Measurements from ENCODE around the gene SLC19A1.

Gene SLC19A1

GRCh38 chr21:45511661-45512431 is 30.4 kb downstream of the SLC19A1 start:
- H3K4me3 ChIP-seq (ENCODE audit: low read length in 2 of 2): no peak overlapping the region
- peaks cover 5 to 9% of the 10 kb centered on the region in 2 donors for H3K4me1 ChIP-seq (ENCODE audit: control insufficient read depth in 2 of 2, insufficient read depth in 2 of 2, low read length in 2 of 2)
- H3K9me3 ChIP-seq (ENCODE audit: control insufficient read depth in 2 of 2, low read length in 2 of 2): no peaks in the 10 kb centered on the region
- H3K27ac ChIP-seq (ENCODE audit: low read depth in 2 of 2, low read length in 2 of 2): no peak overlapping the region
- H3K9ac ChIP-seq (ENCODE audit: low read depth in 1 of 2, low read length in 2 of 2): no peak overlapping the region
- H3K27me3 ChIP-seq (ENCODE audit: control insufficient read depth in 2 of 2, insufficient read depth in 2 of 2, low read length in 2 of 2): no peaks in the 10 kb centered on the region
- H3K36me3 ChIP-seq (ENCODE audit: control insufficient read depth in 2 of 2, insufficient read depth in 2 of 2, low read length in 2 of 2): peaks cover 0 to 2% of the 10 kb centered on the region in 2 donors

- Histone ChIP-seq H3K27ac (ENCODE audit: low read depth in 2 of 2, low read length in 2 of 2) (no peak overlapping the region), H3K4me1 (ENCODE audit: control insufficient read depth in 2 of 2, insufficient read depth in 2 of 2, low read length in 2 of 2) (peaks cover 5 to 9% of the 10 kb centered on the region in 2 donors), H3K36me3 (ENCODE audit: control insufficient read depth in 2 of 2, insufficient read depth in 2 of 2, low read length in 2 of 2) (peaks cover 0 to 2% of the 10 kb centered on the region in 2 donors), H3K4me3 (ENCODE audit: low read length in 2 of 2) (no peak overlapping the region), H3K27me3 (ENCODE audit: control insufficient read depth in 2 of 2, insufficient read depth in 2 of 2, low read length in 2 of 2) (peaks cover 0 to 6% of the 10 kb centered on the region in 2 donors), H3K9ac (ENCODE audit: low read depth in 1 of 2, low read length in 2 of 2) (no peak overlapping the region), H3K9me3 (ENCODE audit: control insufficient read depth in 2 of 2, low read length in 2 of 2) (no peaks in the 10 kb centered on the region)
Measured at GRCh38 chr21:45511007-45511406, 31.2 kb downstream of the SLC19A1 start.

- Histone ChIP-seq H3K27me3 (ENCODE audit: control insufficient read depth in 2 of 2, insufficient read depth in 2 of 2, low read length in 2 of 2) (peaks cover 0 to 6% of the 10 kb centered on the region in 2 donors), H3K9me3 (ENCODE audit: control insufficient read depth in 2 of 2, low read length in 2 of 2) (no peaks in the 10 kb centered on the region), H3K36me3 (ENCODE audit: control insufficient read depth in 2 of 2, insufficient read depth in 2 of 2, low read length in 2 of 2) (peaks cover 0 to 2% of the 10 kb centered on the region in 2 donors), H3K4me3 (ENCODE audit: low read length in 2 of 2) (no peak overlapping the region), H3K4me1 (ENCODE audit: control insufficient read depth in 2 of 2, insufficient read depth in 2 of 2, low read length in 2 of 2) (peaks cover 5 to 9% of the 10 kb centered on the region in 2 donors), H3K27ac (ENCODE audit: low read depth in 2 of 2, low read length in 2 of 2) (no peak overlapping the region), H3K9ac (ENCODE audit: low read depth in 1 of 2, low read length in 2 of 2) (no peak overlapping the region)
Measured at GRCh38 chr21:45510466-45510955, 31.7 kb downstream of the SLC19A1 start.

GRCh38 chr21:45509566-45510465 is 32.4 kb downstream of the SLC19A1 start:
- H3K27me3 ChIP-seq (ENCODE audit: control insufficient read depth in 2 of 2, insufficient read depth in 2 of 2, low read length in 2 of 2): peaks cover 0 to 6% of the 10 kb centered on the region in 2 donors
- no peak overlapping the region for H3K4me3 ChIP-seq (ENCODE audit: low read length in 2 of 2)
- H3K4me1 ChIP-seq (ENCODE audit: control insufficient read depth in 2 of 2, insufficient read depth in 2 of 2, low read length in 2 of 2): peaks cover 5 to 9% of the 10 kb centered on the region in 2 donors
- H3K9me3 ChIP-seq (ENCODE audit: control insufficient read depth in 2 of 2, low read length in 2 of 2): no peaks in the 10 kb centered on the region
- H3K36me3 ChIP-seq (ENCODE audit: control insufficient read depth in 2 of 2, insufficient read depth in 2 of 2, low read length in 2 of 2): peaks cover 0 to 2% of the 10 kb centered on the region in 2 donors
- no peak overlapping the region for H3K9ac ChIP-seq (ENCODE audit: low read depth in 1 of 2, low read length in 2 of 2)
- no peak overlapping the region for H3K27ac ChIP-seq (ENCODE audit: low read depth in 2 of 2, low read length in 2 of 2)

- no peaks in the 10 kb centered on the region for H3K9me3 ChIP-seq (ENCODE audit: control insufficient read depth in 2 of 2, low read length in 2 of 2)
- H3K4me1 ChIP-seq (ENCODE audit: control insufficient read depth in 2 of 2, insufficient read depth in 2 of 2, low read length in 2 of 2): peaks cover 4 to 7% of the 10 kb centered on the region in 2 donors
- no peak overlapping the region for H3K27ac ChIP-seq (ENCODE audit: low read depth in 2 of 2, low read length in 2 of 2)
- peaks cover 0 to 6% of the 10 kb centered on the region in 2 donors for H3K27me3 ChIP-seq (ENCODE audit: control insufficient read depth in 2 of 2, insufficient read depth in 2 of 2, low read length in 2 of 2)
- no peak overlapping the region for H3K4me3 ChIP-seq (ENCODE audit: low read length in 2 of 2)
- H3K9ac ChIP-seq (ENCODE audit: low read depth in 1 of 2, low read length in 2 of 2): no peak overlapping the region
- peaks cover 0 to 2% of the 10 kb centered on the region in 2 donors for H3K36me3 ChIP-seq (ENCODE audit: control insufficient read depth in 2 of 2, insufficient read depth in 2 of 2, low read length in 2 of 2)
Measured at GRCh38 chr21:45508607-45509565, 33.4 kb downstream of the SLC19A1 start.

- Histone ChIP-seq H3K4me3 (ENCODE audit: low read length in 2 of 2) (no peak overlapping the region), H3K9ac (ENCODE audit: low read depth in 1 of 2, low read length in 2 of 2) (no peak overlapping the region), H3K27ac (ENCODE audit: low read depth in 2 of 2, low read length in 2 of 2) (no peak overlapping the region), H3K4me1 (ENCODE audit: control insufficient read depth in 2 of 2, insufficient read depth in 2 of 2, low read length in 2 of 2) (peaks cover 0 to 3% of the 10 kb centered on the region in 2 donors), H3K27me3 (ENCODE audit: control insufficient read depth in 2 of 2, insufficient read depth in 2 of 2, low read length in 2 of 2) (peaks cover 0 to 6% of the 10 kb centered on the region in 2 donors), H3K36me3 (ENCODE audit: control insufficient read depth in 2 of 2, insufficient read depth in 2 of 2, low read length in 2 of 2) (peaks cover 0 to 2% of the 10 kb centered on the region in 2 donors), H3K9me3 (ENCODE audit: control insufficient read depth in 2 of 2, low read length in 2 of 2) (no peaks in the 10 kb centered on the region)
Measured at GRCh38 chr21:45507888-45508508, 34.2 kb downstream of the SLC19A1 start.

GRCh38 chr21:45507523-45507875 is 34.7 kb downstream of the SLC19A1 start:
- H3K9ac ChIP-seq (ENCODE audit: low read depth in 1 of 2, low read length in 2 of 2): no peak overlapping the region
- H3K4me1 ChIP-seq (ENCODE audit: control insufficient read depth in 2 of 2, insufficient read depth in 2 of 2, low read length in 2 of 2): peaks cover 0 to 3% of the 10 kb centered on the region in 2 donors
- no peaks in the 10 kb centered on the region for H3K9me3 ChIP-seq (ENCODE audit: control insufficient read depth in 2 of 2, low read length in 2 of 2)
- H3K36me3 ChIP-seq (ENCODE audit: control insufficient read depth in 2 of 2, insufficient read depth in 2 of 2, low read length in 2 of 2): peaks cover 0 to under 1% of the 10 kb centered on the region in 2 donors
- H3K27me3 ChIP-seq (ENCODE audit: control insufficient read depth in 2 of 2, insufficient read depth in 2 of 2, low read length in 2 of 2): peaks cover 0 to 6% of the 10 kb centered on the region in 2 donors
- H3K27ac ChIP-seq (ENCODE audit: low read depth in 2 of 2, low read length in 2 of 2): no peak overlapping the region
- no peak overlapping the region for H3K4me3 ChIP-seq (ENCODE audit: low read length in 2 of 2)

- Histone ChIP-seq H3K36me3 (ENCODE audit: control insufficient read depth in 2 of 2, insufficient read depth in 2 of 2, low read length in 2 of 2) (no peaks in the 10 kb centered on the region), H3K4me1 (ENCODE audit: control insufficient read depth in 2 of 2, insufficient read depth in 2 of 2, low read length in 2 of 2) (peaks cover 0 to 3% of the 10 kb centered on the region in 2 donors), H3K9me3 (ENCODE audit: control insufficient read depth in 2 of 2, low read length in 2 of 2) (no peaks in the 10 kb centered on the region), H3K4me3 (ENCODE audit: low read length in 2 of 2) (no peak overlapping the region), H3K27ac (ENCODE audit: low read depth in 2 of 2, low read length in 2 of 2) (no peak overlapping the region), H3K27me3 (ENCODE audit: control insufficient read depth in 2 of 2, insufficient read depth in 2 of 2, low read length in 2 of 2) (peaks cover 0 to 6% of the 10 kb centered on the region in 2 donors), H3K9ac (ENCODE audit: low read depth in 1 of 2, low read length in 2 of 2) (no peak overlapping the region)
Measured at GRCh38 chr21:45506836-45507522, 35.3 kb downstream of the SLC19A1 start.
